GM21723 (cell line): Measurements from ENCODE around the gene RPS2.
"Not testable (repeated sequence)": the region's sequence is repeated elsewhere in the genome, so short reads cannot be mapped to it uniquely, and the experiment has no call there.

Experiments used
- ATAC-seq: cut with Tn5 transposase; IDR thresholded peaks from one replicate; pipeline ENCODE4 v1.9.1; 2021; ENCODE audit warnings: mild to moderate bottlenecking, moderate library complexity; ENCODE audit not compliant: unreplicated experiment

Gene RPS2

DNA sequence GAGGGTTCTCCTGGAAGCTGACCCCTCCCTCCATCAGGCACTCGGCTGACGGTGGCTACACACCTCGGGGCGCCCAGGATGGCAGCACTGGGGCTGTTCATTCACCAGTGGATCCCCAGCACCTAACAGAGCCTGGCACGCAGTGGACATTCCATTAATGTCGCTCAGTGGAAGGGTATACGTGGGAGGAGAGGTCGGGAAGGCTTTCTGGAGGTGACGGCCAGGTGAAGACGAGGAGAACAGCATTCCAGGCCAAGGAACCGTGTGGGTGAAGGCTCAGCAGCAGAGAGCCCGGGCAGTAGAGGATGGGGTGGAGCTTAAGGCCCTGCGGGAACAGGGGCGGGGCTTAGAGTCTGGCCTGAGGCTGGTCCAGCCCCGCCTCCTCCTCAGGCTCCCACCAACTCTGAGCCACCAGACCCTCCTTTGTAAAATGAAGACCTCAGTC is 43.9 kb downstream of the RPS2 start:
- no peak for ATAC-seq

DNA sequence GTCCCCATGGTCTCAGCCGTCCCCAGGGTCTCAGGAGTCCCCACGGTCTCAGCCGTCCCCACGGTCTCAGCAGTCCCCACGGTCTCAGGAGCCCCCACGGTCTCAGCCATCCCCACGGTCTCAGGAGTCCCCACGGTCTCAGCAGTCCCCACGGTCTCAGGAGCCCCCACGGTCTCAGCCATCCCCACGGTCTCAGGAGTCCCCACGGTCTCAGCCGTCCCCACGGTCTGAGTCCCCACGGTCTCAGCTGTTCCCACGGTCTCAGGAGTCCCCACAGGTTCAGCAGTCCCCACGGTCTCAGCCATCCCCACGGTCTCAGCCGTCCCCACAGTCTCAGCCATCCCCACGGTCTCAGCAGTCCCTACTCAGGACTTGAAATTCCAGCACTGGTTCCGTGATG is 44.5 kb downstream of the RPS2 start:
- ATAC-seq = not testable (repeated sequence)

DNA sequence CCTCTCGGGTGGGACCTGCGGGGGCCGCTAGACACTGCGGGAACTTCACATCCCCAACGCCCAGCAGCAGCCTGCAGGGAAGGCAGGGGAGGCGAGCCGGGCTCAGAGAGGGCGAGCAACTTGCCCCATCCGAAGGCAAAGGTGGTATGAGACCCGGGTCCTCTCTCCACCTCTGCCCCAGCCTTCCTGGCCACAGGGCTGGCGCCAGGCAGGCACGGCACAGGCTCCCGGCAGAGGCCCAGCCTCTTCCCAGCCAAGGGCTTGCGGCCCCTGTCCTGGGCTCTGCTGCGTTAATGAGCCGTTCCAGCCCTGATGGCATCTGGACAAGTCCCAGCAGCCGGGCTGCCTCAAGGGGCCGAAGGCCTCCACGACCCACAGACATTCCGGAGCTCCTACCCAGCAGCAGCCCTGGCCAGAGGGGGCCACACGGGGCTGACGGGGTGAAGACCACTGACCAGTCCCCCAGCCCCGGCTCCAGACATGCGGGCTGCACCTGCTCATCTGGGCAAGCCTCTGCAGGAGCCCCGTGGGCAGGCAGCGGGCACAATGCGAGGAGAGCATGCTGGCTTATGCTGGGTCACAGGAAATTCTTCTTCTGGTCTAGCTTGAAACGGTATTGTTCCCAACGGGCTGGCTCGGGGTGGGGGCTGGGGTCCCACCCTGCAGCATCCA is 45.2 kb downstream of the RPS2 start:
- ATAC-seq = no peak

DNA sequence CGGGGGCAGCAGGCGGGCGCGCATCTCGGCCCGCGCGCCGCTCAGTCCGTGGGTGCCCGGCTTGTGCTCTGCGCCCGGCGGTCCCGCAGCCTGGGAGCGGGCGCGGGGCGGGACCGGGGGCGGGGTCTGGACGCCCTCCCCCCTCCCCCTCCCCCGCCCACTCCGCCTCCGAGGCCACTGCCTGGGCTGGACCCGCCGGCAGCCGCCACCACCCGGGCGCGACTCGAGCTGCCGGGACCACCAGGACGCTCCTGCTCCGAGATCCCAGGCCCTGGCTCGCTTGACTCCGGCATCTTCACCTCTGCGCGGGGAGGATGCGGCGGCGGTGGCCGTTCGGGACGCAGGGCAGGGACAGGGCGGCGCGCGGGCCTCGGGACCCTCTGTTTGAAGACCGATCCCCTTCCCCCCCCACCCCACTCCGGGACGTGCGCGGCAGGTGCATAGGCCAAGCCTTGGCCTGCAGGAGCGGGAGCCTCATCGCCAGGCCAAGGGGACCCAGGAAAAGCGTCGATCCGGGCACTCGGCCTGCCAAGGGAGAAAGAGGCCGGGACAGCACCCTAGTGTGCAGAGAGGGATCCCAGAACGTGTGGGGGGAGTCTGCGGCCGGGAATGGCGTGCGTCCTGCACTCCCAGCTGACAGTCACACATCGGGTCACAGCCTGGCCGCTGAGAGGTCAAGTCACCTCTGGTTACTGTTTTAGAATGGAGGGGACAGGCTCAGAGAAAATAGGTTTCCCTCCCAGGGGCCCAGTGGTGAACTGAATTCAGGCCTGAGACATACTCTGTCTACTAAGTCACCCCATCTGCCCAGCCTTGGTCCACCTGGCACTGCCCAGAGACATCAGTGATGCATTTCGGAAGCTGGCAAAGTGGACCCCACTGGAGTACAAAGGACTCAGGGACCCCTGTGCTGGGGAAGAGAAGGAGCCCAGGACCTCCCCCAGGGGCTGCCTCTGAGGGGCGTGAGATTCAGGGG is 46.0 kb downstream of the RPS2 start, which contains the start of gene HS3ST6:
Gene HS3ST6, minus strand, starts transcription at position 65 of the 976 bp plus-strand sequence. CDS start 92 bp downstream, outside the sequence.
- ATAC-seq = no peak

DNA sequence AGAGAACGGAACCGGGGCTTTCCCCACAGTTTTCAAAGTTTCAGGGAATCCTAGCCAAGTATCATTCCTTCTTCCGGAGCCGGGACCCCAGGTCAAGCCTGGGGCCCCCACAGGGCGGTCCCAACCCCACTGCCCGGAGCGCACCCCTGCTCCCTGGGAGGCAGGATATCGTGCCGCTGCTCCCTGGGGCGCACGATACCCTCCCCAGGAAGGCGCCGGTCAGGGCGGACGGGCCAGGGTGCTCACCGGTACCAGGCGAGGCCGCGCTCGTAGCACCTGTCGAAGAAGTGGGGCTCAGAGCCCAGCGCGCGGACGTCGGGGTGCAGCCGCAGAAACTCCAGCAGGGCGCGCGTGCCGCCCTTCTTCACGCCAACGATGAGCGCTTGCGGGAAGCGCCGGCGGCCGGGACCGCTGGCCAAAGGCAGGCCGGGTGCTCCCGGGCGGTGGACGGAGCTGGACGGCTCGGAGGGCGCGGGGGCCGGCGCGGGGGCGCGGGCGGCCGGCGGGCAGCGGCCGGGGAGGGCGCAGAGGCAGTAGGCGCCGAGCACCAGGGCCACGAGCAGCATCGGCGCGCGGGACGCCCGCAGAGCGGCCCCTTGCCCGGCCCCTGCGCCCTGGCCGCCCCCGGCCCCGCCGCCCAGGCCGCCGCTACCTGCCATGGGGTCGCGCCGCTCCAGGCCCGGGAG is 46.8 kb downstream of the RPS2 start:
- ATAC-seq = no peak

DNA sequence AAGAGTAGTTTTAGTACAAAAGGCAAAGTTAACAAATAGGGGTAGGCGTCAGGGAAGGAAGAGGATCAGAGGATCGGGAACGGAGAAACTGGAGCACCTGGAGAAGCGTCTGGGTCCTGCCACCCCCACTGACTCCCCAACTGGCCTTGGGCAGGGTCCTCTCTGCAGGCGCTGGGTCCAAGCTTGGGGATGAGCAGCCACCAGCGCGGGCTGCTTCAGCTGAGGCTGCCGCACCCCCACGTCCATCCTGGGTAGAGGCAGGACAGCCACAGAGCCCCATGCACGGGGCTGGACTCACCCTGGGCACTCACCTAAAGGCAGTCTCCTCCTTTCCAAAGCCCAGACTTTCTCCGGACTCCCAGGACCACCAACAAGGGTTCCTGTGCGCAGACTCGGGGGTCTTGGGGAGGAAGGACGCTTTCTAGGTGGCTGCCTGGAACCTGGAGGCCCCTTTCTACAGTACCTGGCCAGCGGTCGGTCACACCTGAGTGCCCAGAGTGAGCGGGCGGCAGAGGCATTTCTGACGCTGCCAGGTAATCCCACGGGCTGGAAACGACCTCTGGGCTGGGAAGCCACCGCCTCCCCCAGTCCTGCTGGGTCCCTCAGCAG is 47.5 kb downstream of the RPS2 start:
- no peak for ATAC-seq

DNA sequence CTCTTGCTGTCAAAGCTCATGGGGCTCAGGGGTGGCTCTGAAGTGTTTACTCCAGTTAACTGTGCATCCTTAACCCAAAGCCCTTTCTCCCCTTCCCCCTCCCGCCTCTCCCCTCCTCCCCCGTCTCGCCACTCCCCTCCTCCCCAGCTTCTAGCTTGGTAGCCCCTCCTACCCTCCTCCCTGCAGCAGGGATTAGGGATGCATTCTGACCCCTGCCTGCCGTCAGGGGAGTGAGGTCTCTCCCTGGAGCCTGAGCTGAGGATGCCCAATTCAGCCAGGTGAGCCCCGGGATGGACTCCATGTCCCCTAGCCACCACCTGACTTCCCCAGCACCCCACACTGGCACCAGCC is 48.0 kb downstream of the RPS2 start:
- no peak for ATAC-seq

DNA sequence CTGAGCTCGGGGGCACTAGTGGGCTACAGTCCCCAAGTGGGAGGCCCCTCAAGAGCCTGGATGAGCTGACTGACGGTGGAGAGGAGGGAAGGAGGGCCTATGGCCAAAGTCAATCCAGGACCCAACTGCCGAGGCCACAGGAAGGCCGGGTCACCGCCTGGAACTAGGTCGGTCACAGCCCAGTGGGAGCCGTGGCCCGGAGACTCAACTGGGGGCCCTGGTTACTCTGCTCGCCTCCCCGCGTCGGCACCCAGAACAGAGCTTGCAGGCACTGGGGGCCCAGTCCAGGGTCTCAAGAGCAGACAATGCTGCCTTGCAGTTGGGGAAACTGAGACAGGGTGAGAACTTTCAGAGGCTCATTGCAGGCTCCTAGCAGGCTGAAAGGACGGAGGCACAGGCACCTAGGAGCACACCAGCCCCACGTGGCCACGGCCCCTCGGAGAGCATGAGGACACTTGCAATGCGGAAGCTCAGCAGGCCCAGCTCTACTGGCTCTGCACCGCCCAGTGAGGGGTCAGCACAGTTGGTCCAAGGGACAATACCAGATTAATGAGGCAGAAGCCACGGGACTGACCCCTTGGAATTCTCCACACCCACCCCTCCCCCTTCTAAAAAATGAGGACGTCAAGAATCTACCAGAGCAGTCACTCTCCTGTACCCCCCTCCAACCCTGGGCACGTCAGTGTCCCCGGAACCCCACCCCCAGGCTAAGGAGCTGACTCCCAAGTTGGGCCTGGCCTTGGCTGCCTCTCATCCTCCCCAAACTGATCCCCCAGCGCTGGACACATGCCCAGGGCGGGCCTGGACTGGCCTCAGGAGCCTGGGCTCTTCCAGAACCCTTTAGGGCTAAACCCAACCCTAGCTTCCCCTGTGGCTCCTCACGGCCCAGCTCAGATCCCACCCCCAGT is 48.6 kb downstream of the RPS2 start:
- no peak for ATAC-seq

DNA sequence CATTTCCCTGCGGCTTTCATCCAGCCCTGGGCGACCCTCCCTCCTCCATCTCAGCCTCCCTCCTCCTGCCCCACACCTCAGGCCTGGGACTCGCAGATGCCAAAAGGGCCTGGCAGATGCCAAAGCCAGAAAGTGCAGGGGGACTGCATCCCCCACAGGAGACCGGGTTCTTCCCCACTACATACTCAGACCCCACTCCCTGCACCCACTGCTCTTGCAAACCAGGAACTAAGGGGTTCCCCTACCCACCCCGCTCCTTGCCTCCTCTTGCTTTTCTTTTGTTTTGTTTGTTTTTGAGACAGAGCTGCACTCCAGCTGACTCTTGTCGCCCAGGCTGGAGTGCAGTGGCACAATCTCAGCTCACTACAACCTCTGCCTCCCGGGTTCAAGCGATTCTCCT is 49.6 kb downstream of the RPS2 start:
- ATAC-seq = no peak

DNA sequence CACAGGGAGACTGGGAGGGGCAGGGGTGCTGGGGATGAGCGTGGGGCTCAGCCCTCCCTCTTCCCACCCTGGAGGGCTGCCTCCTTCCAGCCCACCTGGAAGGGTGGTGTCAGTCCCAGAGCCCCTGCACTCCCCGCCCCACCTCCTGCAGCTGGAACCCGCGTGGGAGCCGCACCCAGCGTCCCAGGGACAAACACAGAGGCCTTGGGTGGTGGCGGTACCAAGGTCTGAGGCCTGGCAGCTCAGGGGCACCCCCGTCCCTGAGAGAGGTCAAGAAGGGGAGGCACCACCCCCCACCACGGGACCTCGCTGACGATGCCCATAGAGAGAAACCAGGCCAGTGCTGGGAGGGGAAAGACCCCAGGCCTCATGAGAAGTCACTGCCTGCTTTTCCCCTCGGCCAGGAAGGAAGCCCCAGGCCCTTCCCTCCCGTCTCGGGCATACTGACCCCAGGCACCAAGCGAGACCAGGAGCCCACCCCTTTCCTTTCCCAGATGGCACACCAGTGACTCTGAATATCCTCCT is 50.5 kb downstream of the RPS2 start:
- no peak for ATAC-seq

DNA sequence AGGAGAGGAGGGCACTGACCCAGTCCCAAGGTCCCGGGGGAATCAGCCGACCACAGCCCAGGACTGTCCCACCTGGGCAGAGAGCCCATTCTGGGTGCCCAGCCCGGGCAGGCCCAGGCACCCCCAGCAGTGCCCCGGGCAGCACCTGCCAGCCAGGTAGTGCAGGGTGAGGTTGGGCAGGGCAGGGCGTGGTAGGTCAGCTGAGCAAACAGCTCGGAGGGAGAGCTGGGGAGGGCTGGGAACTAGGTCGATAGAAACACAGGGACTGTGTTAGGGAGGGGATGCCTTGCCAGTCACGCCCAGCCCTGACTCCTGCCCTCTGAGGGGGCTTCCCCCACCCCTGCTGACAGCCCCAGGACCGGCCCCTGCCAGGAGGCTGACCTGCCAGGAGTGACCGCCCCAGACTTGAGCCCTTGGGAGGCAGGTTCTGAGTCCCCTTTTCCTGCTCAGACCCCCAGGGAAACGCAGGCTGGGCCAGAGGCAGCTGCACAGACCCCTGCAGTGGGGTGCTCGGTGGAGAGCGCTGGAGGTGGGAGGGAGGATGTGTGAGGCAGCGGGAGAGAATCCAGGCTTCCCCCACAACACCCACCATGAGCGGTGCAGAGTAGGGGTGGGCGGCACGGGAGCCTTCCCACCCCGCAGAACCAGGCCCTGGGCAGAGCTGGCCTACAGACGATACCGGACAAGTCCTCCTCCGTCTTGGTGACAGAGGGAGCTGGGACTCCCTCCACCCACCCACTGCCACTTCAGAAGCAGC is 51.1 kb downstream of the RPS2 start:
- ATAC-seq = no peak

DNA sequence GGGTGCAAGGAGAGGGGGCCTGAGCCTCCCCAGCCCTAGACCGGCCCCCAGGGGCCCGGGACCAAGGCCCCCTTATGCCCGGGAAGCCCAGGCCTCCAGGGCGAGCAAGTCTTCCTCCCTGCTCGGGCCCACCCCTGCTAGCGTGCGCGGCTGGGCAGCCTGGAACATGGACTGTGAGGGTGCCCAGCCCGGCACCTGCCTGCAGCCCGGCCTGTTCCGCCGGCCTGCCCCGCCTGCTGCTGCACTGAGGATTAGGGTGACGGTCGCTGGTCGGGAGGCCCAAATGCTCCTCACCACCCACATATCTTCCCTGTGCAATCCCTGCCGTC is 52.4 kb downstream of the RPS2 start:
- no peak for ATAC-seq
